HUES64 (cell line): ENCODE measurements around the gene SLC17A4.

Experiments
- H3K27ac ChIP-seq: 2 replicates; pipeline ENCODE4 v1.7.0; 2013; ENCODE audit warnings: low read depth, low read length, inconsistent platforms
- H3K27me3 ChIP-seq: 2 replicates; pipeline ENCODE4 v1.6.1; 2013; ENCODE audit warnings: mild to moderate bottlenecking, low read length; ENCODE audit not compliant: insufficient read depth
- H3K36me3 ChIP-seq: 2 replicates; pipeline ENCODE4 v1.6.1; 2013; ENCODE audit warnings: mild to moderate bottlenecking, low read length; ENCODE audit not compliant: insufficient read depth
- H3K4me1 ChIP-seq: 2 replicates; pipeline ENCODE4 v1.6.1; 2013; ENCODE audit warnings: mild to moderate bottlenecking, low read length, moderate library complexity; ENCODE audit not compliant: insufficient read depth
- H3K4me3 ChIP-seq: 2 replicates; pipeline ENCODE4 v1.5.1; 2013; ENCODE audit warnings: mild to moderate bottlenecking, low read length, moderate library complexity
- H3K9ac ChIP-seq: 2 replicates; pipeline ENCODE4 v1.6.1; 2013; ENCODE audit warnings: mild to moderate bottlenecking, low read depth, low read length
- H3K9me3 ChIP-seq: 2 replicates; pipeline ENCODE4 v1.6.1; 2013; ENCODE audit warnings: low read depth, low read length; ENCODE audit not compliant: insufficient read depth
- whole genome bisulfite sequencing: fragments of 150-250, 120-280 bp; methylation state at CpG from one replicate; pipeline ENCODE4 v1.1.7; 2013; ENCODE audit warnings: missing lambda C conversion rate; 5-methylcytosine and 5-hydroxymethylcytosine counted together

The SLC17A4 gene

DNA sequence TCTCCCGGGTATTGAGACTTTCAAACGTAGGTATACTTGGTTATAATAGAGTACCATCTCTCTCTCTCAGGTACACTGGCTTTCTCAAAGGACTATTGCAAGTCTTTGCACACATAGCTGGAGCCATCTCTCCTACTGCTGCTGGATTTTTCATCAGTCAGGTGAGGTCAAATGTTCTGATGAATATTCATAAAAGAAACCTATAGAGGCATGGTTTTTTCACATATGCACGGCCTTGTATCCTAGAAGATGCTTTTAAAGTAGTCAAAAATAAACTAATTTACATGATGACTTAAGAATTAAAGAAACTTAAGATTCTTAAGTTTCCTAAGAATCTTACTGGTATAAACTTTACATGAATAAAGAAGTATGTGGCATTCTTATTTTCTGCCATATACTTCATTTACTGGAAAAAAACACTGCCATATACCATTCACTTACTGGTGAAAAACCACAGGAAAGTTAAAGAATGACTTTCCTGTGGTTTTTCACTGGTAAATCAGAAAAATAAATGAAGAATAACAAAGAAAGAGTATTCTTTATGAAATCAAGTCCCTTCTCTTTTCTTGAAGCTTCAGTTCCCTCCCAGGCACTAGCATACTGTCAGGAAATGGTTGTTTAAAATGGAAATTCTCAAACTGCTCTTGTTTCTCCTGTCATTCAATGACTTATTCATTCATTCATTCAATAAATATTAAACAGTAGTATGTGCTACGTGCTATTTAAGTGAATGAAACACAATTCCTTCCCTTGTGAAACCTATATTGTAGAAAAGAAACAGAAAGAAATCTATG, 23.5 kb downstream of the SLC17A4 start:
- H3K27ac ChIP-seq, result no peak overlapping the region
- no peaks in the 10 kb centered on the region for H3K9me3 ChIP-seq
- no peaks in the 10 kb centered on the region for H3K27me3 ChIP-seq
- H3K4me1 ChIP-seq, result no peaks in the 10 kb centered on the region
- H3K9ac ChIP-seq, result no peak overlapping the region
- no peak overlapping the region for H3K4me3 ChIP-seq
- H3K36me3 ChIP-seq, result no peaks in the 10 kb centered on the region
- WGBS, result 100% methylated on average over 2 of the region's 4 CpGs

DNA sequence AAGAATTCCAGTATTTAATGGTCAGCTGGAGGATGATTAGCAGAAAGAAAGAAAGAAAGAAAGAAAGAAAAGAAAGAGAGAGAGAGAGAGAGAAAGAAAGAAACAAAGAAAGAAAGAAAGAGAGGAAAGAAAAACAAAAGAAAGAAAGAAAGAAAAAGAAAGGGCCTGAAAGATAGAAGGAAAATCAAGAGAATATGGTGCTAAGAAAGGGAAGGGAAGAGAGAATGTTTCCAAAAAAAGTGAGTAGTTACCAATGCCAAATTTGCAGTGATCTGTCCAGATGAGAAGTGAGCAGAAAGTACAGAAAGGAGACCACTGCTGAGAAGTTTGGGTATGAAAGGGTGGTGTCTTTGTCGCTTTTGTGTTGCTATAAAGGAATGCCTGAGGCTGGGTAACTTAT, 26.6 kb downstream of the SLC17A4 start:
- H3K27me3 ChIP-seq, result no peaks in the 10 kb centered on the region
- H3K36me3 ChIP-seq, result no peaks in the 10 kb centered on the region
- no peaks in the 10 kb centered on the region for H3K9me3 ChIP-seq
- H3K9ac ChIP-seq, result no peak overlapping the region
- H3K4me3 ChIP-seq, result no peak overlapping the region
- WGBS, result 92% methylated on average over 1 of the region's 1 CpG
- no peaks in the 10 kb centered on the region for H3K4me1 ChIP-seq
- H3K27ac ChIP-seq, result no peak overlapping the region

DNA sequence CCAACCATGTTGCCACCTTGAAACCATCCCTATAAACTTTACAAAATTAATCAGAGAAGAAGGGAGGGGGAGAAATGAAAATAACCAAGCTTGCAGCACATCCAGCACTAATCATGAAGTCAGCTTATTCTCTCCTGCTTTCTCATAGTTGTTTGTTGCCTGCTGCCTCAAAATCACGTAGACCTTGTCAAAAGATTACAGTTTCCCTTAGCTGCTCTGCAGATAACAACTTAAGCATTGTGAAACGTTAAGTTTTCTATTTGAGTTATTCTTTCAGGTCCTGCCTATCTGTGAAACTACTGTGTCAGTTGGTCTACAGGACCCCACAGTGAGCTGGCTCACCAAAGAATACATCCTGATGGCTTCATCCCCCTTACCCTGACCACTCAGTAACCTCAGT, 32.9 kb downstream of the SLC17A4 start:
- Histone ChIP-seq H3K27me3 (no peaks in the 10 kb centered on the region), H3K27ac (no peak overlapping the region), H3K4me3 (no peak overlapping the region), H3K9ac (no peak overlapping the region), H3K4me1 (no peaks in the 10 kb centered on the region), H3K36me3 (no peaks in the 10 kb centered on the region), H3K9me3 (no peaks in the 10 kb centered on the region)
- WGBS, result 98% methylated on average over 2 of the region's 2 CpGs

DNA sequence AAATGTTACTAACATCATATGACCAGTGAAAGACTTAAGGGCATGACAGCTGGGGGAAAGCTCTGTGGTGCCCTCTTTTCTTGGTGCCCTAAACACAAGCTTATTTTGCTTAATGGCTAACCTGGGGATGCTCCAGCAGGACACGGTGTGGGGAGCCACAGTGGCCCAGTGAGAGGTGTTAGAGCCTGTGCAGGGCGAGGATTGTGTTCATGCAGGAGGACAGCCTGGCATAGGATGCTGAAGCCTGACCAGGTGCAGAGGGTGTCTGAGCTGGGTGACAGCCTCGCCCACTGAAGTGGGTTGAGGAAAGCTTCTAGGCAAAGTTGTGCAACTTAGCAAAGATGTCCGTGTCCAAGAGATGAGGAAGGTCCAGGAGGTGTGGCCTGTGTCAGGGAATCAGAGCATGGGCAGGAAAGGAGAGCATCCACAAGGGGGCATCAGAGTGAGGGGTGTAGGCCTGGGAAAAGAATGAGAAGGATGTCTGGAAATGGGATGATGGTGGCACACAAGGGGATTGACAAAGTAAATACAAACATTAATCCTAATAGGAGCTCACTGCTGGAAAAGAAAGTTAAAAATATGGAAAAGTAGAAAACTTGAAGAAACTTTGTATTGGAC, 33.9 kb downstream of the SLC17A4 start:
- H3K36me3 ChIP-seq, result no peaks in the 10 kb centered on the region
- H3K4me1 ChIP-seq, result no peaks in the 10 kb centered on the region
- WGBS, result 79% methylated on average over 4 of the region's 4 CpGs
- no peaks in the 10 kb centered on the region for H3K9me3 ChIP-seq
- no peaks in the 10 kb centered on the region for H3K27me3 ChIP-seq
- no peak overlapping the region for H3K27ac ChIP-seq
- H3K4me3 ChIP-seq, result no peak overlapping the region
- H3K9ac ChIP-seq, result no peak overlapping the region

DNA sequence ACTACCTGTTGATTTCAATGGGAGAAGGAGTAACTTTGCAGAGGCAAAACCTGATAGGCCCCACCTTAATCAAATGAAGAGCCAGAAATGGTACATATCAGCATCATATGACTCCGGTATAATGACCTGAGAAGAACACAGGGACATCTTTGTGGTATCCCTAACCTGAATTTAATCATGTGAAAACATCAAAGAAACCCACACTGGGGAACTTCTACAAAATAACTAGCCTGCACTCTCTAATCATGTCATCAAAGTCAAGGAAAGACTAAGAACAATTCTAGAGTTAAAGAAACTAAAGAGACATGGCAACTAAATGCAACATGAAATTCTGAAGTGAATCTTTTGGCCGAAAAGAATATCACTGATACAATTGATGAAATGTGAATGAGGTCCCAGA, 34.9 kb downstream of the SLC17A4 start:
- no peak overlapping the region for H3K9ac ChIP-seq
- H3K27me3 ChIP-seq, result no peaks in the 10 kb centered on the region
- H3K27ac ChIP-seq, result no peak overlapping the region
- WGBS, result 95% methylated on average over 2 of the region's 2 CpGs
- H3K4me3 ChIP-seq, result no peak overlapping the region
- H3K4me1 ChIP-seq, result no peaks in the 10 kb centered on the region
- no peaks in the 10 kb centered on the region for H3K9me3 ChIP-seq
- no peaks in the 10 kb centered on the region for H3K36me3 ChIP-seq

DNA sequence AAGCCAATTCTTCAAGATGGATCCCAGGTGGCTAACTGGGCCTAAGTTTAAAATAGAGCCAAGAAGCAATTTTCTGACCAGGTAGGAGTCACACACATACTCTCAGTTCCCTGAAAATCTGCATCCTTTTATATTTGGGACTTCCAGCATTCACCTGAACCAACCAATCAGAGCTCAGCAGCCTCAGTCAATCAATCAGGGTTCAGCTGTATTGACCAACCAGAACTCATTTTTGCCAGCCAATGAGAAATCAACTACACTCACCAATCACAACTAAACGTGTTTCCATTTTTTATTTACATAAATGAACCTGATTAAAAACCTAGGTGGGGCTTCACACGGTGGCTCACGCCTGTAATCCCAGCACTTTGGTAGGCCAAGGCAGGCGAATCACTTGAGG, 37.5 kb downstream of the SLC17A4 start:
- H3K9ac ChIP-seq, result no peak overlapping the region
- WGBS, result 95% methylated on average over 4 of the region's 4 CpGs

DNA sequence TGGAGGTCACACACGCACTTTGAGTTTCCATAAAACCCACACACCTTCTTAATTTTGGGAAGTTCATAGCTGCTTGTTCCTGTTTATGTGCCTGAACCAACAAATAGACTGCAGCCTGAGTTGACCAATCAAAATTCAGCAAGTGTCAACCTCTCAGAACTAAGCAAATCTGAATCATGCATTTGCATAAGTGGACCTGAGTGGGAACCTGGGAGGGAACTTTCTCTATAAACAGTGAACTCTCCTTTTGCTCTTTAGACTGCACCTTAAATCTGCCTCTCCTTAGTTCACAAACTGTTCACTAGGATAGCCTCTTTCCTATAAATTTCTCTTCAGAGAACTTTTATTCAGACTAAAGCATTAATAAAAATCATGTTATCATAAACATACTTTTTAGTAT, 39.4 kb downstream of the SLC17A4 start:
- 100% methylated on average over 1 of the region's 1 CpG for WGBS
- Histone ChIP-seq H3K27ac (no peak overlapping the region), H3K4me3 (no peak overlapping the region), H3K4me1 (no peaks in the 10 kb centered on the region), H3K36me3 (no peaks in the 10 kb centered on the region), H3K9me3 (no peaks in the 10 kb centered on the region), H3K9ac (no peak overlapping the region), H3K27me3 (no peaks in the 10 kb centered on the region)

More for the DNA sequence above, 37.5 kb downstream of the SLC17A4 start:
- Histone ChIP-seq H3K4me3 (no peak overlapping the region), H3K36me3 (no peaks in the 10 kb centered on the region), H3K9me3 (no peaks in the 10 kb centered on the region), H3K27me3 (no peaks in the 10 kb centered on the region), H3K4me1 (no peaks in the 10 kb centered on the region), H3K27ac (no peak overlapping the region)

DNA sequence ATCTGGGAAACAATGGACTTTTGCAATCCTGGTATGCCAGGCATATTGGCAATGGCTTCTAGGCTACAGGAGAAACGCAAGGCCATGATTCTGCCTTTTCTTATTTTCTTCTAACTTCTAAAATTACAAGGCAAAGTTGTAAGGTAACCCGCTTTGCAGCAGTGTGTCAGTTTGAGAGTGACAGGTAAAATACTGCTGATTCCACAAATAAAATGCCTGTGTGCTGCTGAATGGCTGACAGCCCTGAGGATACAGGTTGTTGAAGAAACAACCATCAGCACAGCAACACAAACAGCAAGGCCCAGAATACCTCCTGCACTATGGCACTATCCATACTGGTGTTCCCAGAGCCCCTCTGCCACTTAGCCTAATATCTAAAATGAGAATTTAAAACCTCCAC, 40.2 kb downstream of the SLC17A4 start:
- Histone ChIP-seq H3K9me3 (no peaks in the 10 kb centered on the region), H3K4me3 (no peak overlapping the region), H3K36me3 (no peaks in the 10 kb centered on the region), H3K9ac (no peak overlapping the region), H3K4me1 (no peaks in the 10 kb centered on the region), H3K27me3 (no peaks in the 10 kb centered on the region), H3K27ac (no peak overlapping the region)
- WGBS, result 95% methylated on average over 2 of the region's 2 CpGs

DNA sequence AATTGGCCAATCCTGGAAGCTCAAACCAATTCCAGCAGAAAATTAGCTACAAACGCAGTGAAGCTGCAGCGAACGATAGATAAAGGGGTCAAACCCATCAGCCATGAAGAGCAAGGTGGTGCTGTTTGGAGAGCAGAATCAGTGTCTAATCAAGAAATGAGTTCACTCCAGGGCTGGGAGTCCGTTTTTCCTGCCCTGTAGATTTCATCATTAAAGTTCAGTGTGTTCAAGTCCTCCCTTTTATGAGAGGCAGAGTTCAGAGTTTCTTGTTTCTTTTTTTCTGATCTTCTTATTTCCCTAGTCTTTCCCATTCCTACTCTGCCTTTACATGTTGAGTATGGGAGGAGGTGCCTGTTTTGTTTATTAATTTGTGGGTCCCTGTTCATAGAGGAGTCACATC, 46.9 kb downstream of the SLC17A4 start:
- Histone ChIP-seq H3K9ac (no peak overlapping the region), H3K36me3 (no peaks in the 10 kb centered on the region), H3K4me3 (no peak overlapping the region), H3K27me3 (no peaks in the 10 kb centered on the region), H3K4me1 (peaks cover 7% of the 10 kb centered on the region; the same call in 1 of the 2 replicates), H3K9me3 (no peaks in the 10 kb centered on the region), H3K27ac (no peak overlapping the region)
- 91% methylated on average over 4 of the region's 4 CpGs for WGBS

DNA sequence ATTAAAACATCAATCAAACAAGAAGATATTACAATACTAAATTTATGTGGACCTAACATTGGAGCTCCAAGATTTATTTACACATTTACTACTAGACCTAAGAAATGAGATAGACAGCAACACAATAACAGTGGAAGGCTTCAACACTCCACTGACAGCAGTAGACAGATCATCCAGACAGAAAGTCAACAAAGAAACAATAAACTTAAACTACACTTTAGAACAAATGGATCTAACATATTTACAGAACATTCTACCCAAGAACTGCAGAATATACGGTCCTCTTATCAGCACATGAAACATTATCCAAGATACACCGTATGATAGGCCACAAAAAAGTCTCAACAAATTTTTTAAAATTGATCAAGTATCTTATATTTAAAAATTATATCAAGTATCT, 50.3 kb downstream of the SLC17A4 start:
- H3K27ac ChIP-seq, result no peak overlapping the region
- H3K36me3 ChIP-seq, result no peaks in the 10 kb centered on the region
- H3K9ac ChIP-seq, result no peak overlapping the region
- no peaks in the 10 kb centered on the region for H3K27me3 ChIP-seq
- WGBS, result 96% methylated on average over 2 of the region's 2 CpGs
- H3K4me1 ChIP-seq, result peaks cover 7% of the 10 kb centered on the region; the same call in 1 of the 2 replicates
- H3K9me3 ChIP-seq, result no peaks in the 10 kb centered on the region
- H3K4me3 ChIP-seq, result no peak overlapping the region

DNA sequence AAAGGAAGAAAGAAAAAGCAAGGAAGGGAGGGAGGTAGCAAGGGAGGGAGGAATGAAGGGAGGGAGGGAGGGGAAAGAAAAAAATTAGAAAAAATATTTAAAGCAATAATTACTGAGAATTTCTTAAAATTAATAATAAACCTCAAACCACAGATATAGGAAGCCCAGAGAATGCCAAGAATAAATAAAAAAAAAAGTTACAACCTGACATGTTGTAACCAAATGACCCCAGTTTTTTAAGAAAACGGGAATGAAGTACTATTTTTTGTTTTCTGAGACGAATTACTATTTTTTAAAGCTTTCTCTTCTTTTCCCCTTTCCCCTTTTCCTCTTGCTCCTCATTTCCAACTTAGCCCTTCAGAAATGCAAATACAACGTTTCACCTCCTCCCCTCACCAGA, 60.7 kb downstream of the SLC17A4 start:
- Histone ChIP-seq H3K27ac (no peak overlapping the region), H3K9ac (no peak overlapping the region), H3K27me3 (no peaks in the 10 kb centered on the region), H3K4me1 (peaks cover 7% of the 10 kb centered on the region; the same call in 1 of the 2 replicates), H3K36me3 (no peaks in the 10 kb centered on the region), H3K9me3 (no peaks in the 10 kb centered on the region), H3K4me3 (no peak overlapping the region)
- 71% methylated on average over 3 of the region's 3 CpGs for WGBS
